MM.1S (cell line): ENCODE results near the gene KCNQ1.

Experiments used
- EZH2 ChIP-seq: fragments of 300-600 bp; sonication (generic); optimal IDR thresholded peaks from 2 replicates; pipeline ENCODE3; 2017; ENCODE audit warnings: low read depth, mild to moderate bottlenecking, antibody characterized with exemption, low read length, mixed read lengths
- EZH2phosphoT487 ChIP-seq: fragments of 300-600 bp; sonication (generic); IDR thresholded peaks from 2 replicates; pipeline ENCODE4 v1.6.1; 2018; ENCODE audit warnings: antibody characterized with exemption, low read length
- TF ChIP-seq, protein P1 (sequence below): fragments of 300-600 bp; sonication (generic); IDR thresholded peaks from 2 replicates; pipeline ENCODE4 v1.5.1; 2016; ENCODE audit warnings: antibody characterized with exemption, low read length, mixed read lengths

DNA sequence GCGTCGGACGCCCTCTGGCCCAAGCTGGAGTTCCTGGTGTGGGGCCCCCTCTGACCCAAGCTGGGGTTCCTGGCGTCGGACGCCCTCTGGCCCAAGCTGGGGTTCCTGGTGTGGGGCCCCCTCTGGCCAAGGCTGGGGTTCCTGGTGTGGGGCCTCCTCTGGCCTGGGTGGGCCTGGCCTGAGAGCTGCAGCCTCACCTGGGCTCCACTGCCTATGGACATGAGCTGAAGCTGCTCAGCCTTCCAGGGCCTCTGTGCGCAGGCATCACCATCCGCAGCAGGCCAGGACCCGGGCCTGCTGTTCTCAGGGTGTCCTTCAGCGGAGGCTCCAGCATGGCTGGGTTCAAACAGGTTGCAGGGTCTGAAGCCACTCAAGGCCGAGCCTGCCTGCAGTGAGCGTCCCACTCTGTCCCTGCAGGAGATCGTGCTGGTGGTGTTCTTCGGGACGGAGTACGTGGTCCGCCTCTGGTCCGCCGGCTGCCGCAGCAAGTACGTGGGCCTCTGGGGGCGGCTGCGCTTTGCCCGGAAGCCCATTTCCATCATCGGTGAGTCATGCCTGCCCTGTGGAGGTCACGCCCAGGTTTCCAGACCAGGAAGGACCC, 125.5 kb downstream of the KCNQ1 start:
- TF ChIP-seq, protein P1, sequence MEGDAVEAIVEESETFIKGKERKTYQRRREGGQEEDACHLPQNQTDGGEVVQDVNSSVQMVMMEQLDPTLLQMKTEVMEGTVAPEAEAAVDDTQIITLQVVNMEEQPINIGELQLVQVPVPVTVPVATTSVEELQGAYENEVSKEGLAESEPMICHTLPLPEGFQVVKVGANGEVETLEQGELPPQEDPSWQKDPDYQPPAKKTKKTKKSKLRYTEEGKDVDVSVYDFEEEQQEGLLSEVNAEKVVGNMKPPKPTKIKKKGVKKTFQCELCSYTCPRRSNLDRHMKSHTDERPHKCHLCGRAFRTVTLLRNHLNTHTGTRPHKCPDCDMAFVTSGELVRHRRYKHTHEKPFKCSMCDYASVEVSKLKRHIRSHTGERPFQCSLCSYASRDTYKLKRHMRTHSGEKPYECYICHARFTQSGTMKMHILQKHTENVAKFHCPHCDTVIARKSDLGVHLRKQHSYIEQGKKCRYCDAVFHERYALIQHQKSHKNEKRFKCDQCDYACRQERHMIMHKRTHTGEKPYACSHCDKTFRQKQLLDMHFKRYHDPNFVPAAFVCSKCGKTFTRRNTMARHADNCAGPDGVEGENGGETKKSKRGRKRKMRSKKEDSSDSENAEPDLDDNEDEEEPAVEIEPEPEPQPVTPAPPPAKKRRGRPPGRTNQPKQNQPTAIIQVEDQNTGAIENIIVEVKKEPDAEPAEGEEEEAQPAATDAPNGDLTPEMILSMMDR: no peak
- TF ChIP-seq EZH2 (no peak), EZH2phosphoT487 (no peak)
